Measurements from ENCODE around the gene DDIAS.
"Not testable (repeated sequence)": the region's sequence is repeated elsewhere in the genome, so short reads cannot be mapped to it uniquely, and the experiment has no call there.

Gene DDIAS

DNA sequence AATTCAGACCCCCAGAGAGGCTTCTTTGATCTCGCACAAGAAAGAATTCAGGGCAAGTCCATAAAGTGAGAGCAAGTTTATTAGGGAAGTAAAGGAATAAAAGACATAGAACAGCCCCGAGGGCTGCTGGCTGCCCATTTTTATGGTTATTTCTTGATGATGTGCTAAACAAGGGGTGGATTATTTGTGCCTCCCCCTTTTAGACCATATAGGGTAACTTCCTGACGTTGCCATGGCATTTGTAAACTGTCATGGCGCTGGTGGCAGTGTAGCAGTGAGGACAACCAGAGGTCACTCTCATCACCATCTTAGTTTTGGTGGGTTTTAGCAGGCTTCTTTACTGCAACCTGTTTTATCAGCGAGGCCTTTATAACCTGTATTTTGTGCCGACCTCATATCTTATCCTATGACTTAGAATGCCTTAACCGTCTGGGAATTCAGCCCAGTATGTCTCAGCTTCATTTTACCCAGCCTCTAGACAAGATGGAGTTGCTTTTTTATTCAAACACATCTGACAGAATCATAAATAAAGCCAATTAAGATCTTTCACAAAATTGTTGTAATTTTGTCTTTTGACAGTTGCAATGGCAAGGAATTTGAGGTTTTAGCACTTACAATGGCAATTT lies 7.6 kb downstream of the DDIAS start:
- DNase-seq (ENCODE audit: extremely low read depth, insufficient read length): no peak
- Histone ChIP-seq H3K4me3 (replicated peaks; ENCODE audit: low read depth, low read length) (no peak overlapping the region), H3K36me3 (ENCODE audit: control insufficient read depth, insufficient read depth, low read length) (no peaks in the 10 kb centered on the region), H3K27me3 (replicated peaks; ENCODE audit: control insufficient read depth, insufficient read depth, low read length) (no peaks in the 10 kb centered on the region)
- TF ChIP-seq, protein P1, sequence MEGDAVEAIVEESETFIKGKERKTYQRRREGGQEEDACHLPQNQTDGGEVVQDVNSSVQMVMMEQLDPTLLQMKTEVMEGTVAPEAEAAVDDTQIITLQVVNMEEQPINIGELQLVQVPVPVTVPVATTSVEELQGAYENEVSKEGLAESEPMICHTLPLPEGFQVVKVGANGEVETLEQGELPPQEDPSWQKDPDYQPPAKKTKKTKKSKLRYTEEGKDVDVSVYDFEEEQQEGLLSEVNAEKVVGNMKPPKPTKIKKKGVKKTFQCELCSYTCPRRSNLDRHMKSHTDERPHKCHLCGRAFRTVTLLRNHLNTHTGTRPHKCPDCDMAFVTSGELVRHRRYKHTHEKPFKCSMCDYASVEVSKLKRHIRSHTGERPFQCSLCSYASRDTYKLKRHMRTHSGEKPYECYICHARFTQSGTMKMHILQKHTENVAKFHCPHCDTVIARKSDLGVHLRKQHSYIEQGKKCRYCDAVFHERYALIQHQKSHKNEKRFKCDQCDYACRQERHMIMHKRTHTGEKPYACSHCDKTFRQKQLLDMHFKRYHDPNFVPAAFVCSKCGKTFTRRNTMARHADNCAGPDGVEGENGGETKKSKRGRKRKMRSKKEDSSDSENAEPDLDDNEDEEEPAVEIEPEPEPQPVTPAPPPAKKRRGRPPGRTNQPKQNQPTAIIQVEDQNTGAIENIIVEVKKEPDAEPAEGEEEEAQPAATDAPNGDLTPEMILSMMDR (IDR thresholded peaks at IDR 0.05; ENCODE audit: insufficient read depth, low read length, poor library complexity, severe bottlenecking): no peak

DNA sequence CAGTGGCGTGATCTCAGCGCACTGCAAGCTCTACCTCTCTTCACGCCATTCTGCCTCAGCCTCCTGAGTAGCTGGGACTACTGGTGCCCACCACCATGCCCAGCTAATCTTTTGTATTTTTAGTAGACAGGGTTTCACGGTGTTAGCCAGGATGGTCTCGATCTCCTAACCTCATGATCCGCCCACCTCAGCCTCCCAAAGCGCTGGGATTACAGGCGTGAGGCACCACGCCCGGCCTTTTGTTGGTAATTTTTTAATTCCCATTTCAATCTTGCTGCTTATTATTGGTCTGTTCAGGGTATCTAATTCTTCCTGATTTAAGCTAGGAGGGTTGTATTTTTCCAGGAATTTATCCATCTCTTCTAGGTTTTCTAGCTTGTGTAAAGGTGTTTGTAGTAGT lies 18.2 kb downstream of the DDIAS start:
- H3K36me3 ChIP-seq (ENCODE audit: control insufficient read depth, insufficient read depth, low read length); H3K27me3 ChIP-seq (replicated peaks; ENCODE audit: control insufficient read depth, insufficient read depth, low read length); DNase-seq (ENCODE audit: extremely low read depth, insufficient read length): not testable (repeated sequence)
- peak overlapping the region; percentile 14 for H3K4me3 ChIP-seq (replicated peaks; ENCODE audit: low read depth, low read length)

DNA sequence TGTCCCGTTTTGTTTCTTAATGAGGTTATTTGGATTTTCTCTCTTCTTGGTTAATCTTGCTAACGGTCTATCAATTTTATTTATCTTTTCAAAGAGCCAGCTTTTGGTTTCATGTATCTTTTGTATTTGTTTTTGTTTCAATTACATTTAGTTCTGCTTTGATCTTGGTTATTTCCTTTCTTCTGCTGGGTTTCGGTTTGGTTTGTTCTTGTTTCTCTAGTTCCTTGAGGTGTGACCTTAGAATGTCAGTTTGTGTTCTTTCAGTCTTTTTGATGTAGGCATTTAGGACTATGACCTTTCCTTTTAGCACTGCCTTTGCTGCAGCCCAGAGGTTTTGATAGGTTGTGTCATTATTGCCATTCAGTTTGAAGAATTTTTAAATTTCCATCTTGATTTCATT lies 18.7 kb downstream of the DDIAS start:
- H3K27me3 ChIP-seq (replicated peaks; ENCODE audit: control insufficient read depth, insufficient read depth, low read length); DNase-seq (ENCODE audit: extremely low read depth, insufficient read length); H3K36me3 ChIP-seq (ENCODE audit: control insufficient read depth, insufficient read depth, low read length): not testable (repeated sequence)
- peak overlapping the region; percentile 14 for H3K4me3 ChIP-seq (replicated peaks; ENCODE audit: low read depth, low read length)

DNA sequence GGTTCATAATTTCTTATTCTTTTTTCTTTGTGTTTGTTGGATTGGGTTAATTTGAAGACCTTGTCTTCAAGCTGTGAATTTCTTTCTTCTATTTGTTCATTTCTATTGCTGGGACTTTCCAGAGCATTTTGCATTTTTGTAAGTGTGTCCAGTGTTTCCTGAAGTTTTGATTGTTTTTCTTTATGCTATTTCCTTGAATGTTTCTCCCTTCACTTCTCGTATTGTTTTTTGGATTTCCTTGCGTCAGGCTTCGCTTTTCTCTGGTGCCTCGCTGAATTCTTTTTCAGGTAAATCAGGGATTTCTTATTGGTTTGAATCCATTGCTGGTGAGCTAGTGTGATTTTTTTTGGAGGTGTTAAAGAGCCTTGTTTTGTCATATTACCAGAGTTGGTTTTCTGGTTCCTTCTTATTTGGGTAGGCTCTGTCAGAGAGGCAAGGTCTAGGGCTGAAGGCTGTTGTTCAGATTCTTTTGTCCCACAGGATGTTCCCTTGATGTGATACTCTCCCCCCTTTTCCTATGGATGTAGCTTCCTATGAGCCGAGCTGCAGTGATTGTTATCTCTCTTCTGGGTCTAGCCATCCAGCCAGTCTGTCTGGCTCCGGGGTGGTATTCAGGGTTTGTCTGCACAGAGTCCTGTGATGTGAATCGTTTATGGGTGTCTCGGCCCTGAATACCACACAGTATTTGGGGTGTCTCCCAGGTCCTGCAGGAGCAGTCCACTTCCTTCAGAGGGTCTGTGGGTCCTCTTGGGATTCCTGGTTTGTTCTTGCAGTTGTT lies 21.0 kb downstream of the DDIAS start:
- H3K36me3 ChIP-seq (ENCODE audit: control insufficient read depth, insufficient read depth, low read length); H3K27me3 ChIP-seq (replicated peaks; ENCODE audit: control insufficient read depth, insufficient read depth, low read length); DNase-seq (ENCODE audit: extremely low read depth, insufficient read length); H3K4me3 ChIP-seq (replicated peaks; ENCODE audit: low read depth, low read length): not testable (repeated sequence)

DNA sequence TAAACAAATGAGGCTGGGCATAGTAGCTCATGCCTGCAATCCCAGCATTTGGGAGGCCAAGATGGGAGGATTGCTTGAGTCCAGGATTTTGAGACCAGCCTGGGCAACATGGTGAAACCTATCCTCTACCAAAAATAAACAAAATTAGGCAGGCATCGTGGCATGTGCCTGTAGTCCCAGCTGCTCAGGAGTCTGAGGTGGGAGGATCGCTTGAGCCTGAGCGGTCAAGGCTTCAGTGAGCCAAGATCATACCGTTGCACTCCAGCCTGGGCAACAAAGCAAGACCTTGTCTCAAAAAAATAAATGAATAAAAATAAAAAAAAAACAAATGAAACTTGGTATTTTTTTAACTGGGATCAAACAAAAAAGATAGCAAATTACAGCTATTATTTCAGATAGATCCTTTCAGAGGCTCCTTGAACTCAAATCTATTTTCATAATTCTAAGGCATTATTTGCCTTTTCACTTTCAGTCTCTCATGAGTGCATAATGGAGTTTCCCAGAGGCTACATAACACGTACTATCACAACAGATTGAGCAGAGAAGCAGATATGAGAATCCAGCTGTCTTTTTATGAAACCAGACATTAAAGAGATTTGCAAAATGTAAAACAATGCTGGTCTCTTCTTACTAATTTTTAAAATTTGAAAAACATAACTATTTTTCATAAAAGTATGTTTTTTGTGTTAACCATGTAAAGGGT lies 23.1 kb downstream of the DDIAS start:
- Histone ChIP-seq H3K36me3 (ENCODE audit: control insufficient read depth, insufficient read depth, low read length) (no peaks in the 10 kb centered on the region; the same call in 1 of the 2 replicates), H3K27me3 (replicated peaks; ENCODE audit: control insufficient read depth, insufficient read depth, low read length) (no peaks in the 10 kb centered on the region), H3K4me3 (replicated peaks; ENCODE audit: low read depth, low read length) (no peak overlapping the region)
- TF ChIP-seq, protein P1 (IDR thresholded peaks at IDR 0.05; ENCODE audit: insufficient read depth, low read length, poor library complexity, severe bottlenecking): no peak
- DNase-seq (ENCODE audit: extremely low read depth, insufficient read length): no peak

DNA sequence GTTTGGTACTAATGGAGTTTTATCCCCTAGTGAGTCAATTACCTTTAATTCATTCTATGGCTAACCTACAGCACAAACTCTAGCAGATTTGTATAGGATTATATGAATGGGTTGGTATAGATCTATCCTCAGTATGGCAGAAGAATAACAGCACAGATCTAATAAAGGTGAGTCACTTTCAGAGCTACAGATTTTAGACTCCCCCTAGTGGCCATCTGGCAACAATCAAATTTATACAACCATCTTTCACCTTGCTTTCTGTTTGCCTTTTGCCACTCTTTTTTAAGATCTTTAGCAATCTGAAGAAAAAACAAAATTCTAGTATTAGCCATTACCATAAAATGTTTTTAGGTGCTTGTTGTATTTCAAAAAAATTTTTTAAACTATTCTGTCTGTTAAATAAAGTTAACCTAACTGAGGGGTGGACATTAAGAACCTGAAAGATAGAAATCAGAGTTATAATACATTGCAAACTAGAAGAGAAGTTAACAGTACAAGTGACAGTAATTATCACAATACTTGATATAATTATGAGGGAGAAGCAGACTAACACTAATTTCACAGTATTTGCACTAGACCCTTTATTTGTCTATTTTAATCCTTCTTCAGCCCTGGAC lies 25.8 kb downstream of the DDIAS start:
- no peak for DNase-seq (ENCODE audit: extremely low read depth, insufficient read length)
- TF ChIP-seq, protein P1 (IDR thresholded peaks at IDR 0.05; ENCODE audit: insufficient read depth, low read length, poor library complexity, severe bottlenecking): peak; percentile 69
- H3K4me3 ChIP-seq (replicated peaks; ENCODE audit: low read depth, low read length): no peak overlapping the region
- no peaks in the 10 kb centered on the region for H3K27me3 ChIP-seq (replicated peaks; ENCODE audit: control insufficient read depth, insufficient read depth, low read length)
- H3K36me3 ChIP-seq (ENCODE audit: control insufficient read depth, insufficient read depth, low read length): no peaks in the 10 kb centered on the region; the same call in 1 of the 2 replicates

DNA sequence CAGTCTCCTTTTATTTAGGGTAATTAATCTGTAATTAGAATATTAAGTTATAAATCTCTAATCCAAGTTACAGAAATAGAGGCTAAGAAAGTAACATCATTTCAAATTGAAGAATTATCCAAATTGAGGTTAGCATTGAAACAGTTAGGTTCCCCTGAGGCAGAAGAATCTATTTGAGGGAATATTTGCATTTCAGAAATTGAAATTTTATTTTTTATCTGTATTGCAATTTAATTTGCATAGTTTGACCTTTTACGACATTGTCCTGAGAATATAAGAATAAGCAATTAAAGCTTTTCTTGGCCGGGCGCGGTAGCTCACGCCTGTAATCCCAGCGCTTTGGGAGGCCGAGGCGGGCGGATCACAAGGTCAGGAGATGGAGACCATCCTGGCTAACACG lies 27.6 kb downstream of the DDIAS start:
- H3K36me3 ChIP-seq (ENCODE audit: control insufficient read depth, insufficient read depth, low read length): no peaks in the 10 kb centered on the region; the same call in 1 of the 2 replicates
- TF ChIP-seq, protein P1 (IDR thresholded peaks at IDR 0.05; ENCODE audit: insufficient read depth, low read length, poor library complexity, severe bottlenecking): no peak

More for the DNA sequence above, 27.6 kb downstream of the DDIAS start:
- no peak overlapping the region for H3K4me3 ChIP-seq (replicated peaks; ENCODE audit: low read depth, low read length)
- DNase-seq (ENCODE audit: extremely low read depth, insufficient read length): no peak
- H3K27me3 ChIP-seq (replicated peaks; ENCODE audit: control insufficient read depth, insufficient read depth, low read length): no peaks in the 10 kb centered on the region
